ENCODE measurements around the gene PRCP. TPM values are rescaled to one million over a fixed set of nuclear protein-coding genes. Genes with fewer than 3 reads are reported as not detected.

The PRCP gene
- total RNA-seq, 2 donors from 2014 or later: 23.0 to 28.7 TPM

DNA sequence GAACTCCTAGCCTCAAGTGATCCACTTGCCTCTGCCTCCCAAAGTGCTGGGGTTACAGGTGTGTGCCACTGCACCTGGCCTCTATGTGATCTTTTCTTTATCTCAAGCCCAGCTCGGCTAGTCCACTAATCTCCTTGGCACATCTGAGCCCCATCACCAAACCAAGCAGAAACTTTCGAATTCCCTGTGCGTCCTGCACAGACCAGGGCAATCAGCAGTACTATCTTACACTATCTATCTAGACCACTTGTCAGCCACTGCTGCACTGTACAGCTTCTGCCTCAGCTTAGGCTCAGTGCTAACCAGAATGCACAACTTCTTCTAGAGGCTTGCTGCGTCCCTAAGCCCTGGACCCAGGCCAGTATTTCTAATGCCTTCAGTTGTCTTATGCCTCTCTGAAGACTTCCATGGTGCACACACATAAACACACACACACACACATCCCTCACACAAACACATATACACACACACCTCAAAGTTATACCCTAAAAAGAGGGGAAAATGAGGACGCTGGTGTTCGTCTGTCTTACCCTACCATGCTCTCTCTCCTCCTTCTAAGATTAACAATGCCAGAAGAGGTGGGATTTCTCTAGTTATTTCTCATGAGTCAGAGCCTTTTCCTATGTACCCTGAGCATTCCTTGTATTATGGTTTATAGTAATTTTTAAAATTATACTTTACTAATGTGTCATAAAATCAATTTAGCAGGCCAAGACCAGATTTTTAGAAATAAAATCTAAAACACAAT, 107.2 kb downstream of the PRCP start:
- Mint-ChIP-seq H3K36me3 (ENCODE audit: low read depth) (no peaks in the 10 kb centered on the region), H3K27ac (no peak overlapping the region), H3K4me3 (no peak overlapping the region), H3K27me3 (peaks cover 9% of the 10 kb centered on the region), H3K4me1 (peaks cover 6% of the 10 kb centered on the region)
- ATAC-seq: no peak
- no peak for DNase-seq
- H3K9me3 ChIP-seq (ENCODE audit: control insufficient read depth, low read length, poor library complexity, severe bottlenecking): no peaks in the 10 kb centered on the region

DNA sequence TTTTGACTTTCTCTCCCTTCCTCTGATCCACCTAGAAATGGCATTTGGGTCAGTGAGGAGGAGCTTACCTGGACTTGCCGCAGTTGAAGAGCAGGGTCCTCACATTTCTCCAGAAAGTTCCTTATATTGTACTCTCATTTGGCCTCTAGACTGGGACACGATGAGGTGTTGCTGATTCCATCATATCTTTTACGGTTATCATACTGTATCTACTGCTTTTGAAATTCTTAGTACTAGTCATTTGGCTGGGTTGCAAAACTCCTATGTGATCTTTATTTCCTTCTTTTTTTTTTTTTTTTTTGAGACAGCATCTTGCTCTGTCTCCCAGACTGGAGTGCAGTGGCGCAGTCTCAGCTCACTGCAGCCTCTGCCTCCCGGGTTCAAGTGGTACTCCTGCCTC, 107.9 kb downstream of the PRCP start:
- no peaks in the 10 kb centered on the region for H3K36me3 Mint-ChIP-seq (ENCODE audit: low read depth)
- no peak for ATAC-seq
- H3K4me3 Mint-ChIP-seq: no peak overlapping the region
- peaks cover 3% of the 10 kb centered on the region for H3K27me3 Mint-ChIP-seq
- H3K9me3 ChIP-seq (ENCODE audit: control insufficient read depth, low read length, poor library complexity, severe bottlenecking): no peaks in the 10 kb centered on the region
- no peak for DNase-seq
- no peak overlapping the region for H3K27ac Mint-ChIP-seq
- peaks cover 6% of the 10 kb centered on the region for H3K4me1 Mint-ChIP-seq

GRCh38 chr11:82791779-82792178, 108.5 kb downstream of the PRCP start:
- Mint-ChIP-seq H3K36me3 (ENCODE audit: low read depth) (no peaks in the 10 kb centered on the region), H3K4me3 (no peak overlapping the region), H3K27me3 (no peaks in the 10 kb centered on the region), H3K27ac (no peak overlapping the region), H3K4me1 (peaks cover 6% of the 10 kb centered on the region)
- no peaks in the 10 kb centered on the region for H3K9me3 ChIP-seq (ENCODE audit: control insufficient read depth, low read length, poor library complexity, severe bottlenecking)
- no peak for DNase-seq
- no peak for ATAC-seq

DNA sequence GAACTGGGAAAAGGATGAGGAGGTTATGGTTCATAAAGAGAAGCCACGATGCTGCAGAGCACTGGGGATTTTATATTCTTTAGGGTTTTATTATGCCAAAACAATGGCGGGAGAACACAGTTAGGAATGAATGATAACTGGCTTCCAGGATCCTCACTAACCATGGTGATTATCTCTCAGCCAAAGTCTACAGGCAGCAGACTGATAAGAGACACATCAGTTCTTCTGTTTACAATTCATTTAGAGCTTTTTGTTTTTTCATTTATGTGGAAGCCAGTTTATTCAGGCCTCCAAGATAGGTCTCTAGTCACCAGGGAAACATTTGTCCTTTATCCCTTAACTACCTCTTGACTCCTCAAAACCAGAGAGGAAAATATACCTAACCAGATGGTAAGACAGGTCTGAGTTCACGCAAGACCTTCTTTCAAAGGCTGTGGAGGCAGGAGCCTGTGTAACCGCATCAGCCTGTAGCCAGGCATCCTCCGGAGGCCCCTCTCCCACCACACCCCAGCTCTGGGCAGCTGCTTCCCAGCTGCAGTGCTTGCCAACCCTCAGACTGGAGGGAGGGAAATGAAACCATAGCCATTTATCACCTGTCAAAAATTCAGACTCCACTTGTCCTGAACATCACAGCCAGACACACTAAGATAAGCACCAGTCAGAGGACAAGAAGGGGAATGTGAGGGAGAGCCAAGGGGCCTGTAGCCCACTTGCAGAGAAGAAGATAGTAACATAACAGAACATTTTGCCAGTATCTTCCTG, 109.3 kb downstream of the PRCP start:
- Mint-ChIP-seq H3K4me1 (peaks cover 6% of the 10 kb centered on the region), H3K27ac (no peak overlapping the region), H3K36me3 (ENCODE audit: low read depth) (no peaks in the 10 kb centered on the region), H3K4me3 (no peak overlapping the region), H3K27me3 (no peaks in the 10 kb centered on the region)
- H3K9me3 ChIP-seq (ENCODE audit: control insufficient read depth, low read length, poor library complexity, severe bottlenecking): no peaks in the 10 kb centered on the region
- ATAC-seq (no peak), DNase-seq (no peak)

DNA sequence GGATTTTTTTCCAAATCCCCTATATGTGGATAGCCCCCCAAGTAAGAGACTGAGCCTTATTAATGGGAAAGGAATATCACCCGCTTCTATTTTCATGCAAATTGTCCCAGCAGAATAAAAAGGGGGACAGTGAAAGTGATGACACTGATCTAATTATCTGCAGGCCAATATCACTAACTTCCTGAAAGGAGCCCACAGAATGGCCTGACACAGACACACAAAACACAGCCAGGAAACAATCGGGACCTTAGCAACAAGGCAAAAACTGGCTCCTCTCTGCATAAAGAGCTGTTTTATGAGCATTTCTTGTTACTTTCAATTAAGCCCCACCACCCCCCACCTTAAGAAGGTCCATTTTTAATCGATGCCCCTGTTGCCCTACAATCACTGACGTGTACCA, 112.2 kb downstream of the PRCP start:
- H3K36me3 Mint-ChIP-seq (ENCODE audit: low read depth): no peaks in the 10 kb centered on the region
- no peak for ATAC-seq
- H3K9me3 ChIP-seq (ENCODE audit: control insufficient read depth, low read length, poor library complexity, severe bottlenecking): no peaks in the 10 kb centered on the region
- DNase-seq: no peak
- no peak overlapping the region for H3K4me3 Mint-ChIP-seq
- H3K27me3 Mint-ChIP-seq: peaks cover 4% of the 10 kb centered on the region
- peaks cover 6% of the 10 kb centered on the region for H3K4me1 Mint-ChIP-seq
- H3K27ac Mint-ChIP-seq: no peak overlapping the region

- Mint-ChIP-seq H3K27ac (no peak overlapping the region), H3K27me3 (peaks cover 4% of the 10 kb centered on the region), H3K4me1 (peaks cover 6% of the 10 kb centered on the region), H3K4me3 (no peak overlapping the region), H3K36me3 (ENCODE audit: low read depth) (no peaks in the 10 kb centered on the region)
- ATAC-seq: no peak
- no peaks in the 10 kb centered on the region for H3K9me3 ChIP-seq (ENCODE audit: control insufficient read depth, low read length, poor library complexity, severe bottlenecking)
- no peak for DNase-seq
Measured at GRCh38 chr11:82786836-82787235, 113.4 kb downstream of the PRCP start.

DNA sequence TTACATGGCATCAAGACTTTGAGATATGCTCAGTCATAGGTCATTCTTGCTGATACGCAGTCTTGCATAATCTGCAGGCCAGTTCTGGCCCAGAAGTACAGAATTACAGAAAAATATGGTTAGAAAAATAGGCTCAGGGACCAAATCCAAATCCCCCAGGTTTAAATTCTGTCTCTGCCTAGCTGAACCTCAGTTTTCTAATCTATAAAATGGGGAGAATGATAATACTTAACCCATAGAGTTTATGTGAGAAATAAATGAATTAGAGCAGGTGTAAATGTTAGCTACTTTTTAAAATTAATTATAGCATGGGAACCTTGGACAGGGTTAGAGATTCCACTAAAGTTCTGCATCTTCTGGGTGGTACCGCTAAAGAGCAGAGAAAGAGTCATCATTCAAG, 114.2 kb downstream of the PRCP start:
- Mint-ChIP-seq H3K36me3 (ENCODE audit: low read depth) (no peaks in the 10 kb centered on the region), H3K4me3 (no peak overlapping the region), H3K27me3 (peaks cover 4% of the 10 kb centered on the region), H3K4me1 (no peaks in the 10 kb centered on the region), H3K27ac (no peak overlapping the region)
- DNase-seq (no peak), ATAC-seq (no peak)
- no peaks in the 10 kb centered on the region for H3K9me3 ChIP-seq (ENCODE audit: control insufficient read depth, low read length, poor library complexity, severe bottlenecking)

DNA sequence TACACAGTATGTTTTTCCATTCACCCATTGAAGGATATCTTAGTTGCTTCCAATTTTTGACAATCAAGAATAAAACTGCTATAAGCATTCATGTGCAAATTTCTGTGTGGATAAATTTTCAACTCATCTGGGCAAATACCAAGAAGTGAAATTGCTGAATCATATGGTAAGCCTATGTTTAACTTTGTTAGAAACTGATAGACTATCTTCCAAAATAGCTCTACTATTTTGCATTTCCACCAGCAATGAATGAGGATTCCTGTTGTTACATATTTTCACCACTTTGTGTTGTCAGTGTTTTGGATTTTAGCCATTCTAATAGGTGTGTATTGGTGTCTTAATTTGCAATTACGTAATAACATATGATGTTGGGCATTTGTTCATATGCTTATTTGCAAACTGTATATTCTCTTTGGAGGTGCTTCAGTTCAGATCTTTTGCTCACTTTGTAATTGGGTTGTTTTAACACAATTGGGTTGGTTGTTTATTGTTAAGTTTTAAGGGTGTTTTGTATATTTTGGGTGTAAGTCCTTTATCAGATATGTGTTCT, 117.3 kb downstream of the PRCP start:
- no peaks in the 10 kb centered on the region for H3K36me3 Mint-ChIP-seq (ENCODE audit: low read depth)
- H3K9me3 ChIP-seq (ENCODE audit: control insufficient read depth, low read length, poor library complexity, severe bottlenecking): no peaks in the 10 kb centered on the region
- no peak overlapping the region for H3K4me3 Mint-ChIP-seq
- H3K27ac Mint-ChIP-seq: no peak overlapping the region
- ATAC-seq (no peak), DNase-seq (no peak)
- H3K4me1 Mint-ChIP-seq: no peaks in the 10 kb centered on the region
- peaks cover 4% of the 10 kb centered on the region for H3K27me3 Mint-ChIP-seq

GRCh38 chr11:82778776-82779175, 121.5 kb downstream of the PRCP start:
- DNase-seq (no peak), ATAC-seq (no peak)
- H3K4me3 Mint-ChIP-seq: no peak overlapping the region
- no peaks in the 10 kb centered on the region for H3K36me3 Mint-ChIP-seq (ENCODE audit: low read depth)
- H3K9me3 ChIP-seq (ENCODE audit: control insufficient read depth, low read length, poor library complexity, severe bottlenecking): no peaks in the 10 kb centered on the region
- no peaks in the 10 kb centered on the region for H3K27me3 Mint-ChIP-seq
- no peak overlapping the region for H3K27ac Mint-ChIP-seq
- H3K4me1 Mint-ChIP-seq: no peaks in the 10 kb centered on the region

- DNase-seq: no peak
- H3K27me3 Mint-ChIP-seq: peaks cover 6% of the 10 kb centered on the region
- H3K27ac Mint-ChIP-seq: no peak overlapping the region
- H3K9me3 ChIP-seq (ENCODE audit: control insufficient read depth, low read length, poor library complexity, severe bottlenecking): no peaks in the 10 kb centered on the region
- no peak for ATAC-seq
- H3K4me1 Mint-ChIP-seq: no peaks in the 10 kb centered on the region
- H3K4me3 Mint-ChIP-seq: no peak overlapping the region
- no peaks in the 10 kb centered on the region for H3K36me3 Mint-ChIP-seq (ENCODE audit: low read depth)
Measured at GRCh38 chr11:82776377-82776776, 123.9 kb downstream of the PRCP start.

DNA sequence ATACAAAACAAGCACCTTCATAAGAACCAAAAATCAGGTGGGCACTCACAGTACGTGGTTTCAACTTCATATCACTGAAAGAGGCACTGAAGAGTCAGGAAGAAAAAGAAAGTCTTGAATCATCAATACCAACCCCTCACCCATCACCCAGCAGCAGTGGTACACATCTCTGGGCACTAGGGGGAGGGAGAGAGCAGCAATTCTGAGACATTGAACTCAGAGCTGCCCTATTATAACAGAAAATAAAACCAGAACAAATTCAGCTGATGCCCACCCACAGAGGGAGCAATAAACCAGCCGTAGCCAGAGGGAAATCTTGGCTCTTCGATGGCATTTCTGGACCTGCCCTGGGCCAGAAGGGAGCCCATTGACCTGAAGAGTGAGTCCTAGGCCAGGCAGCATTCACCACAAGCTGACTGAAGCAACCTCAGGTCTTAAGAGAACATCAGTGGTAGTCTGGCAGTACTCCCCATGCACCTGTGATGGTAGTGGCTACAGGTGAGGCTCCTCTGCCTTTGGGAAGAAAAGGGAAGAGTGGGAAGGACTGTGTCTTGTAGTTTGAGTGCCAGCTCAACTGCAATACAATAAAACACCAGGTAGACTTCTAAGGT, 124.4 kb downstream of the PRCP start:
- H3K4me3 Mint-ChIP-seq: no peak overlapping the region
- H3K36me3 Mint-ChIP-seq (ENCODE audit: low read depth): no peaks in the 10 kb centered on the region
- H3K9me3 ChIP-seq (ENCODE audit: control insufficient read depth, low read length, poor library complexity, severe bottlenecking): no peaks in the 10 kb centered on the region
- peaks cover 6% of the 10 kb centered on the region for H3K27me3 Mint-ChIP-seq
- no peak overlapping the region for H3K27ac Mint-ChIP-seq
- no peaks in the 10 kb centered on the region for H3K4me1 Mint-ChIP-seq
- ATAC-seq (peak; percentile 67), DNase-seq (no peak)

DNA sequence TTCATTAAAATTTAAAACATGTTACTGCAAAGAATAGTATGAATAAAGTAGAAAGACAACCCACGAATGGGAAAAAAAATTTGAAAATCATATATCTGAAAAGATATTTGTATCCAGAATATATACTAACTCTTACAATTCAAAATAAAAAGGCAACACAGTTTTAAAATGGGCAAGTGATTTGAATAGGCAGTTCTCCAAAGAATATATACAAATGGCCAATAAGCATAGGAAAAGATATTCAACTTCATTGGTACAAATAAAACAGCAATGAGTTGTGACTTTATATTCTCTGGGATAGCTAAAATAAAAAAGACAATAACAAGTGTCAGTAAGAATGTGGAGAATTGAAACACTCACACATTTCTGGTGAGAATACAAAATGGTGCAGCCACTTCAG, 125.0 kb downstream of the PRCP start:
- DNase-seq (no peak), ATAC-seq (no peak)
- Mint-ChIP-seq H3K4me3 (no peak overlapping the region), H3K4me1 (no peaks in the 10 kb centered on the region), H3K36me3 (ENCODE audit: low read depth) (no peaks in the 10 kb centered on the region), H3K27me3 (peaks cover 6% of the 10 kb centered on the region), H3K27ac (no peak overlapping the region)
- H3K9me3 ChIP-seq (ENCODE audit: control insufficient read depth, low read length, poor library complexity, severe bottlenecking): no peaks in the 10 kb centered on the region
